BJ (cell line): Measurements from ENCODE around the gene MAP3K20. TPM values are rescaled to one million over a fixed set of nuclear protein-coding genes. Genes with fewer than 3 reads are reported as not detected.
"Not testable (repeated sequence)": the region's sequence is repeated elsewhere in the genome, so short reads cannot be mapped to it uniquely, and the experiment has no call there.

Source experiments
- CTCF ChIA-PET: fragments of 350-600 bp; formaldehyde crosslinking; extraction: SDS; loops from one replicate; lab custom pipeline; 2021; ENCODE audit warnings: antibody characterized with exemption, inconsistent platforms; lab: Yijun Ruan, JAX
- POLR2A ChIA-PET: fragments of 300-600 bp; sonication (Branson Sonifier 250); formaldehyde crosslinking; extraction: SDS; loops from one replicate; lab custom pipeline; 2021; ENCODE audit warnings: antibody characterized with exemption; lab: Charles Lee
- DNase-seq: peaks from one replicate; pipeline ENCODE4 v3.0.0-alpha.2; 2011; ENCODE audit warnings: low read depth
- H3K27me3 ChIP-seq: 2 replicates; pipeline ENCODE4 v1.6.0; 2011; ENCODE audit warnings: low read length; ENCODE audit not compliant: control insufficient read depth, insufficient read depth
- H3K36me3 ChIP-seq: 2 replicates; pipeline ENCODE4 v1.5.1; 2011; ENCODE audit warnings: low read length; ENCODE audit not compliant: control insufficient read depth, insufficient read depth
- H3K4me3 ChIP-seq: 2 replicates; pipeline ENCODE4 v1.5.1; 2011; ENCODE audit warnings: low read depth, mild to moderate bottlenecking, control low read depth, low read length
- polyA plus RNA-seq: library from polyadenylated mRNA; depleted of rRNA; stranded (reverse); fragments of >200 nt; gene quantifications from 2 replicates; pipeline ENCODE4 v1.2.3, GENCODE V29; 2011
- TF ChIP-seq, protein P1 (sequence below): IDR thresholded peaks from 2 replicates; pipeline ENCODE4 v1.5.1; 2011; ENCODE audit warnings: low read depth, mild to moderate bottlenecking, control low read depth, inconsistent platforms, low read length, moderate library complexity; ENCODE audit not compliant: insufficient read depth

The MAP3K20 gene
- polyA plus RNA-seq, 1 experiment = 45.4 TPM

DNA sequence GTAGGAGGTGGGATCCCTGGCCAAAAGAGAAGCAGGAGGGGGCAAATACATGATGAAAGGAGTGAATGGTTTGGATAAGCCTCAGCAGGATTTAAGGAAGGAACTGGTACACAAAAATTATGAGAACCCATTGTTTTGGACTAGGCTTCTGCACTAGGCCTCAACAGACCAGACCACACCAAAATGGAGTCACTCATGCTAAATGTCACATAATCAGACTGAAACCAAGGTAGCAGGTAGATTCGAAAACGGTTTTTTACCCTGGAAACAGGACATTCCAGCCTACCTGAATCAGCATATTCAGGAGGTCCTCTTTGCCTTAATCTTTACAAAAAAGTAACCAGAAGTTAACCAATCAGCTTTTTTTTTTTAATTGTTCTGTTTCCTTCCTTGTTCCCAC is 229.7 kb downstream of the MAP3K20 start:
- Histone ChIP-seq H3K27me3 (no peaks in the 10 kb centered on the region; the same call in 1 of the 2 replicates), H3K4me3 (no peak overlapping the region), H3K36me3 (no peaks in the 10 kb centered on the region)
- ChIA-PET CTCF (no interaction called here), POLR2A (interaction anchor here (0.6 kb wide), 1 partner anchor 789 kb away, joined by 3 read pairs; no protein-coding TSS in a partner anchor)
- no peak for DNase-seq
- TF ChIP-seq, protein P1, sequence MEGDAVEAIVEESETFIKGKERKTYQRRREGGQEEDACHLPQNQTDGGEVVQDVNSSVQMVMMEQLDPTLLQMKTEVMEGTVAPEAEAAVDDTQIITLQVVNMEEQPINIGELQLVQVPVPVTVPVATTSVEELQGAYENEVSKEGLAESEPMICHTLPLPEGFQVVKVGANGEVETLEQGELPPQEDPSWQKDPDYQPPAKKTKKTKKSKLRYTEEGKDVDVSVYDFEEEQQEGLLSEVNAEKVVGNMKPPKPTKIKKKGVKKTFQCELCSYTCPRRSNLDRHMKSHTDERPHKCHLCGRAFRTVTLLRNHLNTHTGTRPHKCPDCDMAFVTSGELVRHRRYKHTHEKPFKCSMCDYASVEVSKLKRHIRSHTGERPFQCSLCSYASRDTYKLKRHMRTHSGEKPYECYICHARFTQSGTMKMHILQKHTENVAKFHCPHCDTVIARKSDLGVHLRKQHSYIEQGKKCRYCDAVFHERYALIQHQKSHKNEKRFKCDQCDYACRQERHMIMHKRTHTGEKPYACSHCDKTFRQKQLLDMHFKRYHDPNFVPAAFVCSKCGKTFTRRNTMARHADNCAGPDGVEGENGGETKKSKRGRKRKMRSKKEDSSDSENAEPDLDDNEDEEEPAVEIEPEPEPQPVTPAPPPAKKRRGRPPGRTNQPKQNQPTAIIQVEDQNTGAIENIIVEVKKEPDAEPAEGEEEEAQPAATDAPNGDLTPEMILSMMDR = no peak

DNA sequence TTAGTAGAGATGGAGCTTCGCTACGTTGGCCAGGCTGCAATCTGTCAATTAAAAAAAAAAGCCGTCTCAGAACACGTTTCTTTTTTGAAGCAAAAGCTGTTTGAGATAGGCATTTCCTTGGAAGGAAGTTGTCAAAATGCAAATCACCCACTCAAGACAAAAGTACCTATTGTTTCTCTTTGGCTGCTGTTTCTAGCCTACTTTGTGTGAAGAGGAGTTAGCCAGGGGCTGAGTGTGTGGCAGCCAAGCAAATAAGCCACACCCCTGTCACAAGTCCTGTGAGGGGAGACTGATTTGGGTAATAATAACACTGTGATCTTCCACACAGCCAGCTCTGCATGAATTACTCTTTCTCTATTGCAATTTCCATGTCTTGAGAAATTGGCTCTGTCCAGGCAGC is 231.6 kb downstream of the MAP3K20 start:
- no peaks in the 10 kb centered on the region; the same call in 1 of the 2 replicates for H3K27me3 ChIP-seq
- ChIA-PET CTCF (no interaction called here), POLR2A (no interaction called here)
- no peaks in the 10 kb centered on the region for H3K36me3 ChIP-seq
- DNase-seq = no peak
- no peak overlapping the region for H3K4me3 ChIP-seq
- TF ChIP-seq, protein P1 = no peak

DNA sequence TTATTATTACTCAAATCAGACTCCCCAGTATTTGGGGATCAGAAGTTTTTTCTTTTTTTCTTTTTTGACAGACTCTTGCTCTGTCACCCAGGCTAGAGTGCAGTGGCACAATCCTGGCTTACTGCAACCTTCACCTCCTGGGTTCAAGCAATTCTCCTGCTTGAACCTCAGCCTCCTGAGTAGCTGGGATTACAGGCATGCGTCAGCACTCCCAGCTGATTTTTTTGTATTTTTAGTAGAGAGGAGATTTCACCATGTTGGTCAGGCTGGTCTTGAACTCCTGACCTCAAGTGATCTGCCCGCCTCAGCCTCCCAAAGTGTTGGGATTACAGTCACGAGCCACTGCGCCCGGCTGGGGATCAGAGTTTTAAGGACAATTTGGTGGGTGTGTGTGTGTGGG is 233.7 kb downstream of the MAP3K20 start:
- H3K36me3 ChIP-seq, H3K4me3 ChIP-seq, CTCF ChIA-PET, DNase-seq, H3K27me3 ChIP-seq, POLR2A ChIA-PET: not testable (repeated sequence)

DNA sequence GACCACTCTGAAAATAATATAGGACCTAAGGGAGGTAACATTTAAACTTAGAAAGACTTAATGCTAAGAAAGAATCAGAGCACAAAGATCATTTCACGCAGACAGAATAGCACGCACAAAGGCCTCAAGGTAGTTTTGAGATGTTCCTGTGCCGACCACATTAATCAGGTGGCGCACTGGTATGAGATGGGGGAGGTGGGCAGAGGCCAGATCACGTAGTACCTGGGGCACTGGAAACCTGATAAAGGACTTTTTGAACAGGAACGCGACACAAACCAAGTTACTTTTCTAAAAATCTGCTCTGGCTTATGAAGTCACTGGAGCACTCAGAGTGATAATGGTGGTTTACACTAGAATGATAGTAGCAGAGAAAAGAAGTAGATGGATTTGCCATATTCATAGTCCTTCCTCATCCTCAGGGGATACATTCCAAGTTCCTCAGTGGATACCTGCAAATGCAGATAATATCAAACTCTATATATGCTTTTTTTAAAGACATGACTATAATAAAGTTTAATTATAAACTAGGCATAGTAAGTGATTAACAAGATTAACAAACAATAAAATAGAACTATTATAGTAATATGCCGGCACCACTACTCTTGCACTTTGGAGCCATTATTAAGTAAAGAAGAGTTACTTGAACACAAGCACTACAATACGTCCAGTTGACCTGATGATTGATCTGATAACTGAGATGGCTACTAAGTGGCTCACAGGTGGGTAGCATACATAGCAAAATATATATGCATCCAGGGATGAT is 236.4 kb downstream of the MAP3K20 start:
- Histone ChIP-seq H3K27me3 (no peaks in the 10 kb centered on the region), H3K36me3 (no peaks in the 10 kb centered on the region), H3K4me3 (no peak overlapping the region)
- no peak for DNase-seq
- ChIA-PET CTCF (no interaction called here), POLR2A (no interaction called here)
- TF ChIP-seq, protein P1 = no peak
